NCI-H774 (cell line): Measurements from ENCODE around the gene PAK1IP1.
"Not testable (repeated sequence)": the region's sequence is repeated elsewhere in the genome, so short reads cannot be mapped to it uniquely, and the experiment has no call there.

Experiments
- DNase-seq: peaks from one replicate; lab custom pipeline; 2025; lab: John Stamatoyannopoulos, UW

Gene PAK1IP1

GRCh38 chr6:10743515-10743914 is 48.7 kb downstream of the PAK1IP1 start:
- no peak for DNase-seq

- no peak for DNase-seq
Measured at GRCh38 chr6:10745116-10745515, 50.3 kb downstream of the PAK1IP1 start.

GRCh38 chr6:10746915-10747250 is 52.1 kb downstream of the PAK1IP1 start:
- no peak for DNase-seq

- peak; percentile 97 for DNase-seq
Measured at GRCh38 chr6:10747251-10747972, 52.6 kb downstream of the PAK1IP1 start, which contains the start of gene TMEM14B. Gene TMEM14B (plus strand): TSS chr6:10747805. CDS start chr6:10749246, 1,441 bp downstream.

- DNase-seq, result no peak
Measured at GRCh38 chr6:10749734-10750133, 55.0 kb downstream of the PAK1IP1 start.

GRCh38 chr6:10750568-10750967 is 55.8 kb downstream of the PAK1IP1 start:
- not testable (repeated sequence) for DNase-seq

GRCh38 chr6:10751757-10752156 is 57.0 kb downstream of the PAK1IP1 start:
- DNase-seq, result not testable (repeated sequence)

- DNase-seq, result no peak
Measured at GRCh38 chr6:10756085-10756484, 61.3 kb downstream of the PAK1IP1 start.
